ENCODE measurements around the gene MIA2. TPM values are rescaled to one million over a fixed set of nuclear protein-coding genes. Genes with fewer than 3 reads are reported as not detected.

Gene MIA2
- polyA plus RNA-seq, 1 of the 3 experiments (the other 2 are of a cell fraction), result 2.6 TPM

DNA sequence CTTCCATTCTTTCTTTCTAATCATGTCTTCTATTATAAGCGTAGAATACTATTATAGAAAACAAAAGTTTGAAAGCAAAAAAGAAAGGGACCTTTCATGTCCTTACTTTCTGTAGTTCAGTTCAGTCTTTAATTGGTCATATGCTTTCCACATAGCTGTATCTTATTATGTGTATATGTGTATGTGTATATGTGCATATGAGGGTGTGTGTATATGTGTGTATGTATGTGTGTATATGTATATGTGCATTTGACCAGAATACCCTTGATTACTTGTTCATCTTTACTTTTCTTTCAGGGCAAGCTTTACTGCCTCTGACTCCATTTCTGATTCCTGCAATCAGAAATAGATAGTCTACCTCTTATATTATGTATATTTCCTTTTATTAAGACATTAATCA is 109.9 kb downstream of the MIA2 start:
- no peak overlapping the region for H3K4me2 ChIP-seq
- no peaks in the 10 kb centered on the region for H3K79me2 ChIP-seq (ENCODE audit: insufficient read depth)
- H3K4me3 ChIP-seq (ENCODE audit: low read depth in 2 of 2, low read length in 1 of 2), result no peak overlapping the region
- POLR2A ChIA-PET, result no interaction called here
- H3K9me2 ChIP-seq, result no peaks in the 10 kb centered on the region
- CTCF ChIA-PET, result no interaction called here
- no peaks in the 10 kb centered on the region for H3K36me3 ChIP-seq (replicated peaks in 1 of 2; ENCODE audit: control insufficient read depth in 1 of 2, insufficient read depth in 2 of 2, low read length in 1 of 2)
- no peaks in the 10 kb centered on the region for H3F3A ChIP-seq (replicated peaks; ENCODE audit: insufficient read depth)
- no peak overlapping the region for H3K27ac ChIP-seq (ENCODE audit: low read depth in 2 of 2, low read length in 1 of 2)
- H2AFZ ChIP-seq (ENCODE audit: low read depth), result no peak overlapping the region
- H3K9me3 ChIP-seq, result no peaks in the 10 kb centered on the region
- TF ChIP-seq SIN3A (IDR thresholded peaks at IDR 0.05; ENCODE audit: borderline replicate concordance, low read depth, low read length) (no peak), NFIC (IDR thresholded peaks at IDR 0.05; ENCODE audit: borderline replicate concordance) (no peak), MEF2A (IDR thresholded peaks at IDR 0.05; ENCODE audit: borderline replicate concordance, low read depth) (no peak), GATA2 (CRISPR knock-in tag; IDR thresholded peaks at IDR 0.05) (no peak), PBX3 (IDR thresholded peaks at IDR 0.05) (no peak), NRF1 (IDR thresholded peaks at IDR 0.05; ENCODE audit: low read depth, low read length) (no peak), POLR2AphosphoS5 (IDR thresholded peaks at IDR 0.05; ENCODE audit: low read depth, low read length) (no peak), CHD2 (IDR thresholded peaks at IDR 0.05; ENCODE audit: low read length, partially characterized antibody) (no peak), FOSL2 (IDR thresholded peaks at IDR 0.05; ENCODE audit: borderline replicate concordance, low read depth) (no peak), YY1 (IDR thresholded peaks at IDR 0.05; ENCODE audit: low read depth) (no peak), RXRA (IDR thresholded peaks at IDR 0.05; ENCODE audit: borderline replicate concordance, low read depth) (no peak), TCF12 (IDR thresholded peaks at IDR 0.05) (no peak), RFX5 (IDR thresholded peaks at IDR 0.05; ENCODE audit: low read length) (no peak), TAF1 (IDR thresholded peaks at IDR 0.05; ENCODE audit: borderline replicate concordance, low read depth, low read length) (no peak)
- H4K20me1 ChIP-seq (ENCODE audit: insufficient read depth), result no peaks in the 10 kb centered on the region
- DNase-seq, result no peak
- 96% methylated on average over 1 of the region's 1 CpG for WGBS (ENCODE audit: low lambda C conversion rate)
- no peak overlapping the region for H3K9ac ChIP-seq
- H3K27me3 ChIP-seq (ENCODE audit: insufficient read depth), result no peaks in the 10 kb centered on the region
- no peaks in the 10 kb centered on the region for H3K4me1 ChIP-seq (ENCODE audit: control insufficient read depth in 1 of 2, insufficient read depth in 2 of 2, low read depth in 1 of 2, low read length in 1 of 2)

GRCh38 chr14:39350866-39351265 is 117.2 kb downstream of the MIA2 start:
- CTCF ChIA-PET, result no interaction called here

More at GRCh38 chr14:39350866-39351265, 117.2 kb downstream of the MIA2 start:
- Histone ChIP-seq H3K9me3 (no peaks in the 10 kb centered on the region), H3K27me3 (ENCODE audit: insufficient read depth) (no peaks in the 10 kb centered on the region), H3K27ac (ENCODE audit: low read depth in 2 of 2, low read length in 1 of 2) (no peak overlapping the region), H3K79me2 (ENCODE audit: insufficient read depth) (no peaks in the 10 kb centered on the region), H3K9me2 (no peaks in the 10 kb centered on the region), H3K36me3 (replicated peaks in 1 of 2; ENCODE audit: control insufficient read depth in 1 of 2, insufficient read depth in 2 of 2, low read length in 1 of 2) (no peaks in the 10 kb centered on the region), H3K4me3 (ENCODE audit: low read depth in 2 of 2, low read length in 1 of 2) (no peak overlapping the region), H3K4me2 (no peak overlapping the region), H2AFZ (ENCODE audit: low read depth) (no peak overlapping the region), H3F3A (replicated peaks; ENCODE audit: insufficient read depth) (no peaks in the 10 kb centered on the region), H4K20me1 (ENCODE audit: insufficient read depth) (no peaks in the 10 kb centered on the region), H3K4me1 (ENCODE audit: control insufficient read depth in 1 of 2, insufficient read depth in 2 of 2, low read depth in 1 of 2, low read length in 1 of 2) (no peaks in the 10 kb centered on the region), H3K9ac (no peak overlapping the region)
- no peak for DNase-seq
- no peak for TF ChIP-seq EP300 (IDR thresholded peaks at IDR 0.05; ENCODE audit: borderline replicate concordance in 1 of 2, low read depth in 1 of 2, low read length in 1 of 2)
- TF ChIP-seq GATA2 (CRISPR knock-in tag; IDR thresholded peaks at IDR 0.05), result no peak
- TF ChIP-seq RFX5 (IDR thresholded peaks at IDR 0.05; ENCODE audit: low read length), result no peak
- TF ChIP-seq SIN3A (IDR thresholded peaks at IDR 0.05; ENCODE audit: borderline replicate concordance, low read depth, low read length), result no peak
- no peak for TF ChIP-seq JUND (IDR thresholded peaks at IDR 0.05)
- no peak for TF ChIP-seq TAF1 (IDR thresholded peaks at IDR 0.05; ENCODE audit: borderline replicate concordance, low read depth, low read length)
- no peak for TF ChIP-seq EZH2phosphoT487 (IDR thresholded peaks at IDR 0.05; ENCODE audit: borderline replicate concordance, low read depth)
- TF ChIP-seq POLR2AphosphoS5 (IDR thresholded peaks at IDR 0.05; ENCODE audit: low read depth, low read length), result no peak
- no peak for TF ChIP-seq RAD21 (IDR thresholded peaks at IDR 0.05; ENCODE audit: low read length)
- POLR2A ChIA-PET, result no interaction called here
- WGBS (ENCODE audit: low lambda C conversion rate), result 78% methylated on average over 3 of the region's 3 CpGs
